Measurements from ENCODE around the gene HPCA. TPM values are rescaled to one million over a fixed set of nuclear protein-coding genes. Genes with fewer than 3 reads are reported as not detected.

The HPCA gene
- total RNA-seq, 2 donors from 2014 or later: 1.2 TPM; not detected in 1

DNA sequence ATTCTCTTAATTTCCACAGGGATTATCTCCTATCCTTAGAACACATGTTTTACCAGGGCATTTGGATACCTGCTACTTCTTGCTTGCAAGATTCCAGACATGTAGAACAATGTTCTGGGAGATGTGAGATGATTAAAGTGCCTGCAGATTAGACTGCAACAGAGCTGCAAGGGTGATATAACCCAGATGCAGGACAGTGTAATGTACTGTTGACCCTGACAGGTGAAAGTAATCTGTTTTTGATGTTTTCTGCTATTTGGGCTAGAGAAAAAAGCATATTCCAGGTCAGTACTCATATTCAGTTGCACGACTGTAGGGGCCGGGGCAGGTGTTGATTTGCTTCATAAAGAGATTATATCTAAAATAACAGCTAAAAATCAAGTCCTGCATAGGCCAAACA is 42.0 kb downstream of the HPCA start:
- WGBS, 2 experiments (ENCODE audit: insufficient coverage in 1 of 2, insufficient read length in 1 of 2): 76% methylated on average over 2 of the region's 2 CpGs; no CpG with 5 or more reads in 1 of the 2 experiments
- Mint-ChIP-seq H3K27me3 (ENCODE audit: insufficient read depth) (peaks cover 68% of the 10 kb centered on the region), H3K27ac (no peak overlapping the region)

DNA sequence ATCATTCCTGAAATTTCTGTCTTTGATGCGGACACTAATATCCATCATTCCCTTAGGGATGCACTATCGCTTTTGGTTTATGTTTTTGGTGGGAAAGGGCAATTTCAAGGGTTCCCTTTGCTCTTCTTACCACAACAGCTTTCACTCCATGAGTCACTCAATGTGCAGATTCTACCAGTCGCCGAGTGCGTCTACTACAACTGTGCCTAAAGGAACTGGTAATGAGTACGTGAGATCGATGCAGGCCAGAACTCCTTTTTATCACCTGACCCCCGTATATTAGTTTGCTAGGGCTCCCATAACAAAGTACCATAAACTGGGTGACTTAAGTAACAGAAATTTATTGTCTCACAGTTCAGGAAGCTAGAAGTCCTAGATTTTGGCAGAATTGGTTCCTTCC is 42.4 kb downstream of the HPCA start:
- peaks cover 32% of the 10 kb centered on the region for H3K27me3 ChIP-seq (ENCODE audit: control insufficient read depth, insufficient read depth, low read length, poor library complexity, severe bottlenecking)
- no peak overlapping the region for H3K27ac Mint-ChIP-seq
- H3K27me3 Mint-ChIP-seq (ENCODE audit: insufficient read depth): peaks cover 64% of the 10 kb centered on the region
- H3K9me3 ChIP-seq (ENCODE audit: control insufficient read depth, low read length): peaks cover 6% of the 10 kb centered on the region
- H3K27ac ChIP-seq (ENCODE audit: low read depth, low read length): no peak overlapping the region
- no peak overlapping the region for H3K9ac ChIP-seq (ENCODE audit: extremely low read depth, low read length, poor library complexity, severe bottlenecking)
- H3K4me1 Mint-ChIP-seq: peaks cover 16% of the 10 kb centered on the region
- no peaks in the 10 kb centered on the region for H3K9me3 Mint-ChIP-seq
- WGBS, 2 experiments (ENCODE audit: insufficient coverage in 1 of 2, insufficient read length in 1 of 2): 90 to 95% methylated on average over 7 to 8 of the region's 8 CpGs
- no peaks in the 10 kb centered on the region for H3K36me3 Mint-ChIP-seq (ENCODE audit: low read depth)
- H3K4me3 ChIP-seq (ENCODE audit: low read length): no peak overlapping the region
- no peak overlapping the region for H3K4me3 Mint-ChIP-seq
- DNase-seq: no peak
- H3K36me3 ChIP-seq (ENCODE audit: control insufficient read depth, insufficient read depth, low read length): no peaks in the 10 kb centered on the region
- TF ChIP-seq, protein P1, sequence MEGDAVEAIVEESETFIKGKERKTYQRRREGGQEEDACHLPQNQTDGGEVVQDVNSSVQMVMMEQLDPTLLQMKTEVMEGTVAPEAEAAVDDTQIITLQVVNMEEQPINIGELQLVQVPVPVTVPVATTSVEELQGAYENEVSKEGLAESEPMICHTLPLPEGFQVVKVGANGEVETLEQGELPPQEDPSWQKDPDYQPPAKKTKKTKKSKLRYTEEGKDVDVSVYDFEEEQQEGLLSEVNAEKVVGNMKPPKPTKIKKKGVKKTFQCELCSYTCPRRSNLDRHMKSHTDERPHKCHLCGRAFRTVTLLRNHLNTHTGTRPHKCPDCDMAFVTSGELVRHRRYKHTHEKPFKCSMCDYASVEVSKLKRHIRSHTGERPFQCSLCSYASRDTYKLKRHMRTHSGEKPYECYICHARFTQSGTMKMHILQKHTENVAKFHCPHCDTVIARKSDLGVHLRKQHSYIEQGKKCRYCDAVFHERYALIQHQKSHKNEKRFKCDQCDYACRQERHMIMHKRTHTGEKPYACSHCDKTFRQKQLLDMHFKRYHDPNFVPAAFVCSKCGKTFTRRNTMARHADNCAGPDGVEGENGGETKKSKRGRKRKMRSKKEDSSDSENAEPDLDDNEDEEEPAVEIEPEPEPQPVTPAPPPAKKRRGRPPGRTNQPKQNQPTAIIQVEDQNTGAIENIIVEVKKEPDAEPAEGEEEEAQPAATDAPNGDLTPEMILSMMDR (conservative IDR thresholded peaks at IDR 0.05): no peak
- H3K4me1 ChIP-seq (ENCODE audit: control insufficient read depth, insufficient read depth, low read length): peaks cover 2% of the 10 kb centered on the region

More for the DNA sequence above, 42.0 kb downstream of the HPCA start:
- H3K27me3 ChIP-seq (ENCODE audit: control insufficient read depth, insufficient read depth, low read length, poor library complexity, severe bottlenecking): peaks cover 36% of the 10 kb centered on the region
- no peak overlapping the region for H3K4me3 Mint-ChIP-seq
- H3K9me3 ChIP-seq (ENCODE audit: control insufficient read depth, low read length): peaks cover 6% of the 10 kb centered on the region
- no peaks in the 10 kb centered on the region for H3K4me1 ChIP-seq (ENCODE audit: control insufficient read depth, insufficient read depth, low read length)
- DNase-seq: no peak
- TF ChIP-seq, protein P1 (conservative IDR thresholded peaks at IDR 0.05): no peak
- no peaks in the 10 kb centered on the region for H3K36me3 Mint-ChIP-seq (ENCODE audit: low read depth)
- H3K9me3 Mint-ChIP-seq: no peaks in the 10 kb centered on the region
- H3K9ac ChIP-seq (ENCODE audit: extremely low read depth, low read length, poor library complexity, severe bottlenecking): no peak overlapping the region
- H3K4me1 Mint-ChIP-seq: peaks cover 14% of the 10 kb centered on the region
- H3K36me3 ChIP-seq (ENCODE audit: control insufficient read depth, insufficient read depth, low read length): no peaks in the 10 kb centered on the region
- H3K4me3 ChIP-seq (ENCODE audit: low read length): no peak overlapping the region
- H3K27ac ChIP-seq (ENCODE audit: low read depth, low read length): no peak overlapping the region

DNA sequence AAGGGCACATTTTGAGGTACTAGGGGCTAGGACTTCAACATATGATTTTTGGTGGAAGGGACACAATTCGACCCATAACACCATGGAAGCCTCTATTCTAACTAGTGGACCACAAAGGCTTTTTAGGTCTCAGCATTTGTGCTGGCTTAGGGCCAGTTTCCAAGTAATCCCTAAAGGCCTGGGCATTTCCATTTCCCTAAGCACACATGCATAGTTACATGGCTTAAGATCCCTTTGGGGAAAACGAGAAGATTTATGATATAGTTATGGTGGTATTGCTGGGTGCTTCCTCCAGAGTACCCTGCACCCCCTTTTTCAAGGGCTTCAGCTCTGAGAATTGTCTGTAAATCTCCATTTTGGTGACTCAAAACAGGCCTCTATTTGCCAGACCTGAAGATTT is 43.1 kb downstream of the HPCA start:
- H3K4me1 Mint-ChIP-seq: peaks cover 22% of the 10 kb centered on the region
- H3K4me3 Mint-ChIP-seq: no peak overlapping the region
- peaks cover 6% of the 10 kb centered on the region for H3K9me3 ChIP-seq (ENCODE audit: control insufficient read depth, low read length)
- no peaks in the 10 kb centered on the region for H3K9me3 Mint-ChIP-seq
- peaks cover 6% of the 10 kb centered on the region for H3K4me1 ChIP-seq (ENCODE audit: control insufficient read depth, insufficient read depth, low read length)
- no peak overlapping the region for H3K27ac ChIP-seq (ENCODE audit: low read depth, low read length)
- 81 to 100% methylated on average over 1 to 2 of the region's 2 CpGs for WGBS, 2 experiments (ENCODE audit: insufficient coverage in 1 of 2, insufficient read length in 1 of 2)
- no peaks in the 10 kb centered on the region for H3K36me3 ChIP-seq (ENCODE audit: control insufficient read depth, insufficient read depth, low read length)
- no peak overlapping the region for H3K27ac Mint-ChIP-seq
- no peak overlapping the region for H3K9ac ChIP-seq (ENCODE audit: extremely low read depth, low read length, poor library complexity, severe bottlenecking)
- TF ChIP-seq, protein P1 (conservative IDR thresholded peaks at IDR 0.05): no peak
- H3K27me3 ChIP-seq (ENCODE audit: control insufficient read depth, insufficient read depth, low read length, poor library complexity, severe bottlenecking): peaks cover 25% of the 10 kb centered on the region
- H3K36me3 Mint-ChIP-seq (ENCODE audit: low read depth): no peaks in the 10 kb centered on the region
- H3K4me3 ChIP-seq (ENCODE audit: low read length): no peak overlapping the region
- no peak for DNase-seq
- peaks cover 57% of the 10 kb centered on the region for H3K27me3 Mint-ChIP-seq (ENCODE audit: insufficient read depth)

Data from endodermal cell (in vitro differentiated cells).